WTC11 (cell line): ENCODE results near the gene CRKL. TPM values are rescaled to one million over a fixed set of nuclear protein-coding genes. Genes with fewer than 3 reads are reported as not detected.

Source experiments
- ATAC-seq: fragments of 200-7000 bp; cut with Tn5 transposase; 2 replicates; pipeline ENCODE4 v1.10.0; 2021; ENCODE audit warnings: mild to moderate bottlenecking, moderate library complexity
- CTCF ChIA-PET: fragments of 300-600 bp; sonication (Branson Sonifier 250); formaldehyde crosslinking; loops from one replicate; lab custom pipeline; 2021; ENCODE audit warnings: antibody characterized with exemption; lab: Charles Lee
- POLR2A ChIA-PET: fragments of 350-600 bp; sonication (Branson Sonifier 250); formaldehyde crosslinking; loops from one replicate; lab custom pipeline; 2021; ENCODE audit warnings: antibody characterized with exemption; lab: Charles Lee
- DNase-seq: peaks from one replicate; pipeline ENCODE4 v3.0.0; 2021; ENCODE audit warnings: low spot score
- H3K27ac Mint-ChIP-seq: 2 replicates; pipeline ENCODE4 v1.8.0; 2021; ENCODE audit warnings: mixed read lengths
- H3K27me3 Mint-ChIP-seq: 2 replicates; pipeline ENCODE4 v1.8.0; 2021; ENCODE audit warnings: low read depth, mild to moderate bottlenecking, moderate library complexity, mixed read lengths
- H3K36me3 Mint-ChIP-seq: 2 replicates; pipeline ENCODE4 v1.8.0; 2021; ENCODE audit warnings: mixed read lengths
- H3K4me1 Mint-ChIP-seq: 2 replicates; pipeline ENCODE4 v1.8.0; 2022; ENCODE audit warnings: mixed read lengths
- H3K4me3 Mint-ChIP-seq: 2 replicates; pipeline ENCODE4 v1.8.0; 2021; ENCODE audit warnings: mild to moderate bottlenecking, moderate library complexity, mixed read lengths
- H3K9me3 Mint-ChIP-seq: 2 replicates; pipeline ENCODE4 v1.8.0; 2021; ENCODE audit warnings: mixed read lengths
- AFF4 ChIP-seq: sonication (generic); formaldehyde crosslinking; IDR thresholded peaks from 2 replicates; pipeline ENCODE4 v1.8.1; 2023; ENCODE audit warnings: mild to moderate bottlenecking, missing genetic modification reagents, borderline replicate concordance
- ATF2 ChIP-seq: sonication (generic); formaldehyde crosslinking; IDR thresholded peaks from 2 replicates; pipeline ENCODE4 v1.8.1; 2022; ENCODE audit warnings: low read depth, missing genetic modification reagents, borderline replicate concordance
- CTCF ChIP-seq: fragments of 200-600 bp; IDR thresholded peaks from 2 replicates; pipeline ENCODE4 v1.8.0; 2022; ENCODE audit warnings: antibody characterized with exemption
- E2F1 ChIP-seq: sonication (generic); formaldehyde crosslinking; IDR thresholded peaks from 2 replicates; pipeline ENCODE4 v1.8.0; 2022; ENCODE audit warnings: mild to moderate bottlenecking, missing genetic modification reagents
- E2F4 ChIP-seq: sonication (generic); formaldehyde crosslinking; IDR thresholded peaks from 2 replicates; pipeline ENCODE4 v1.8.1; 2022; ENCODE audit warnings: low read depth, mild to moderate bottlenecking, moderate library complexity, missing genetic modification reagents, borderline replicate concordance
- EMX1 ChIP-seq: fragments of 250-450 bp; sonication (Bioruptor Pico); IDR thresholded peaks from 2 replicates; pipeline ENCODE4 v1.8.0; 2021; ENCODE audit warnings: mild to moderate bottlenecking
- ETV6 ChIP-seq: sonication (generic); formaldehyde crosslinking; IDR thresholded peaks from 2 replicates; pipeline ENCODE4 v1.8.1; 2022; ENCODE audit warnings: mild to moderate bottlenecking, missing genetic modification reagents
- FOXJ3 ChIP-seq: sonication (generic); formaldehyde crosslinking; IDR thresholded peaks from 2 replicates; pipeline ENCODE4 v1.9.0; 2021; ENCODE audit warnings: missing genetic modification reagents, mild to moderate bottlenecking, borderline replicate concordance
- FOXP1 ChIP-seq: sonication (generic); formaldehyde crosslinking; IDR thresholded peaks from 2 replicates; pipeline ENCODE4 v1.8.0; 2022; ENCODE audit warnings: missing genetic modification reagents, mild to moderate bottlenecking, moderate library complexity, borderline replicate concordance
- GRHL2 ChIP-seq: fragments of 250-450 bp; sonication (Bioruptor Pico); IDR thresholded peaks from 2 replicates; pipeline ENCODE4 v1.8.0; 2022; ENCODE audit warnings: mild to moderate bottlenecking, moderate library complexity; ENCODE audit not compliant: insufficient replicate concordance, severe bottlenecking
- GTF2I ChIP-seq: fragments of 250-450 bp; sonication (Bioruptor Pico); conservative IDR thresholded peaks from 2 replicates; pipeline ENCODE4 v1.4.0; 2021; ENCODE audit warnings: mild to moderate bottlenecking
- MAX ChIP-seq: sonication (generic); formaldehyde crosslinking; IDR thresholded peaks from 2 replicates; pipeline ENCODE4 v1.8.0; 2022; ENCODE audit warnings: mild to moderate bottlenecking, missing genetic modification reagents
- NFATC4 ChIP-seq: fragments of 250-450 bp; sonication (Bioruptor Pico); IDR thresholded peaks from 2 replicates; pipeline ENCODE4 v1.9.0; 2021; ENCODE audit warnings: mild to moderate bottlenecking
- SMAD4 ChIP-seq: sonication (generic); formaldehyde crosslinking; IDR thresholded peaks from 2 replicates; pipeline ENCODE4 v1.8.0; 2022; ENCODE audit warnings: mild to moderate bottlenecking, missing genetic modification reagents
- SP1 ChIP-seq: sonication (generic); formaldehyde crosslinking; conservative IDR thresholded peaks from 2 replicates; pipeline ENCODE4 v1.8.1; 2022; ENCODE audit warnings: missing genetic modification reagents
- USF2 ChIP-seq: sonication (generic); formaldehyde crosslinking; IDR thresholded peaks from 2 replicates; pipeline ENCODE4 v1.8.1; 2023; ENCODE audit warnings: mild to moderate bottlenecking, missing genetic modification reagents, moderate library complexity
- ZNF121 ChIP-seq: sonication (generic); formaldehyde crosslinking; IDR thresholded peaks from 2 replicates; pipeline ENCODE4 v1.8.0; 2023; ENCODE audit warnings: missing genetic modification reagents
- ZNF138 ChIP-seq: sonication (generic); formaldehyde crosslinking; conservative IDR thresholded peaks from 2 replicates; pipeline ENCODE4 v1.8.1; 2022; ENCODE audit warnings: mild to moderate bottlenecking, moderate library complexity, missing genetic modification reagents
- ZNF317 ChIP-seq: sonication (generic); formaldehyde crosslinking; IDR thresholded peaks from 2 replicates; pipeline ENCODE4 v1.8.1; 2023; ENCODE audit warnings: low read depth, mild to moderate bottlenecking, moderate library complexity, missing genetic modification reagents, borderline replicate concordance
- ZNF425 ChIP-seq: fragments of 250-450 bp; sonication (Bioruptor Pico); conservative IDR thresholded peaks from 2 replicates; pipeline ENCODE4 v1.9.0; 2021; ENCODE audit warnings: mild to moderate bottlenecking
- ZSCAN18 ChIP-seq: fragments of 250-450 bp; sonication (Bioruptor Pico); IDR thresholded peaks from 2 replicates; pipeline ENCODE4 v2.1.2; 2022; ENCODE audit warnings: mild to moderate bottlenecking, moderate library complexity
- total RNA-seq: library from RNA; stranded (reverse); gene quantifications from 3 replicates; pipeline ENCODE4 v1.2.3, GENCODE V29; 2021

Gene CRKL
- total RNA-seq, 1 experiment from 2014 or later = 114 TPM

GRCh38 chr22:20956258-20957101, 39.3 kb downstream of the CRKL start:
- DNase-seq (peak; percentile 61), ATAC-seq (peak; percentile 69)
- ChIA-PET CTCF (interaction anchor here (0.5 to 5.1 kb wide), 26 partner anchors 8 to 152 kb away, joined by 3 to 72 read pairs (median 4); partner anchors contain the start of genes AIFM3, CRKL and LZTR1), POLR2A (interaction anchor here (0.6 to 1.7 kb wide), 6 partner anchors 9 to 39 kb away, joined by 3 to 8 read pairs (median 6); partner anchors contain the start of genes CRKL and LZTR1)
- H3K36me3 Mint-ChIP-seq = peaks cover 21% of the 10 kb centered on the region
- H3K4me1 Mint-ChIP-seq = peaks cover 12% of the 10 kb centered on the region
- peak overlapping the region; percentile 79; the same call in 1 of the 2 replicates for H3K27ac Mint-ChIP-seq
- H3K27me3 Mint-ChIP-seq = peaks cover 12% of the 10 kb centered on the region; the same call in 1 of the 2 replicates
- no peaks in the 10 kb centered on the region for H3K9me3 Mint-ChIP-seq
- peak overlapping the region; percentile 74 for H3K4me3 Mint-ChIP-seq
- no peak for TF ChIP-seq E2F1 (CRISPR knock-in tag)
- no peak for TF ChIP-seq MAX
- no peak for TF ChIP-seq ZNF317 (CRISPR knock-in tag)
- no peak for TF ChIP-seq ZNF425 (CRISPR knock-in tag)
- TF ChIP-seq GRHL2 = no peak
- no peak for TF ChIP-seq E2F4
- TF ChIP-seq USF2 (CRISPR knock-in tag) = no peak
- TF ChIP-seq SP1 = no peak
- TF ChIP-seq AFF4 = no peak
- TF ChIP-seq SMAD4 (CRISPR knock-in tag) = no peak
- TF ChIP-seq ZNF121 (CRISPR knock-in tag) = peak; percentile 38; the same call in 1 of the 2 replicates
- 0 out of 2 replicates have a peak, but pooled peaks have one; percentile 33 for TF ChIP-seq GTF2I
- no peak for TF ChIP-seq ZSCAN18 (CRISPR knock-in tag)
- no peak for TF ChIP-seq ZNF138 (CRISPR knock-in tag)
- TF ChIP-seq NFATC4 (CRISPR knock-in tag) = no peak
- TF ChIP-seq FOXJ3 (CRISPR knock-in tag) = no peak
- no peak for TF ChIP-seq EMX1 (CRISPR knock-in tag)
- TF ChIP-seq FOXP1 = no peak
- no peak for TF ChIP-seq CTCF
- 0 out of 2 replicates have a peak, but pooled peaks have one; percentile 32 for TF ChIP-seq ETV6 (CRISPR knock-in tag)
- no peak for TF ChIP-seq ATF2 (CRISPR knock-in tag)
